VCaP (cell line): Measurements from ENCODE around the gene ABLIM3.

Source experiments
- H3K27ac ChIP-seq: fragments of 450-650 bp; 2 replicates; pipeline ENCODE4 v1.5.1; 2017
- CTCF ChIP-seq: fragments of 450-650 bp; conservative IDR thresholded peaks from 2 replicates; pipeline ENCODE4 v1.5.1; 2017; ENCODE audit warnings: mild to moderate bottlenecking, moderate library complexity

ABLIM3 gene

GRCh38 chr5:149239917-149240316 lies 98.6 kb downstream of the ABLIM3 start:
- no peak overlapping the region for H3K27ac ChIP-seq
- TF ChIP-seq CTCF: no peak

GRCh38 chr5:149240354-149240998 lies 99.2 kb downstream of the ABLIM3 start:
- no peak overlapping the region for H3K27ac ChIP-seq
- TF ChIP-seq CTCF: no peak

- H3K27ac ChIP-seq: no peak overlapping the region
- no peak for TF ChIP-seq CTCF
These were observed 101.0 kb downstream of the ABLIM3 start for GRCh38 chr5:149242339-149242738.

GRCh38 chr5:149246906-149247305 lies 105.6 kb downstream of the ABLIM3 start:
- TF ChIP-seq CTCF: no peak
- H3K27ac ChIP-seq: no peak overlapping the region

GRCh38 chr5:149247726-149248125 lies 106.4 kb downstream of the ABLIM3 start:
- no peak for TF ChIP-seq CTCF
- no peak overlapping the region for H3K27ac ChIP-seq

GRCh38 chr5:149251546-149251945 lies 110.3 kb downstream of the ABLIM3 start:
- no peak for TF ChIP-seq CTCF
- H3K27ac ChIP-seq: no peak overlapping the region

GRCh38 chr5:149254506-149254905 lies 113.2 kb downstream of the ABLIM3 start:
- H3K27ac ChIP-seq: no peak overlapping the region
- no peak for TF ChIP-seq CTCF
